Ascending aorta (tissue), 2 donors: Measurements from ENCODE around the gene SEMA6B. TPM values are rescaled to one million over a fixed set of nuclear protein-coding genes. Genes with fewer than 3 reads are reported as not detected.

Experiments
- DNase-seq, 2 donors: peaks; one replicate each; pipeline ENCODE4 v3.0.0-alpha.2; 2019; ENCODE audit warnings: low spot score in 2 of 2
- H3K27ac ChIP-seq, 2 donors: fragments of 200-600 bp; sonication (generic); one replicate each; pipeline ENCODE4 v1.5.1; 2016 to 2017; ENCODE audit warnings: mild to moderate bottlenecking in 1 of 2
- H3K27me3 ChIP-seq: fragments of 200-600 bp; sonication (generic); one replicate; pipeline ENCODE4 v1.5.1; 2017
- H3K36me3 ChIP-seq, 2 donors: fragments of 200-600 bp; sonication (generic); one replicate each; pipeline ENCODE4 v1.5.1; 2016
- H3K4me1 ChIP-seq, 2 donors: fragments of 200-600 bp; sonication (generic); one replicate each; pipeline ENCODE4 v1.5.1; 2016 to 2017; ENCODE audit warnings: mild to moderate bottlenecking in 1 of 2
- H3K4me3 ChIP-seq, 2 donors: fragments of 200-600 bp; sonication (generic); one replicate each; pipeline ENCODE4 v1.5.1; 2016 to 2017; ENCODE audit warnings: mild to moderate bottlenecking in 1 of 2
- H3K9me3 ChIP-seq, 2 donors: fragments of 200-600 bp; sonication (generic); one replicate each; pipeline ENCODE4 v1.5.1; 2016
- intact Hi-C: fragments of 100-400 bp; cut with DNase I; formaldehyde crosslinking; loops from one replicate; pipeline ENCODE4 v1.15.1; 2023
- total RNA-seq: library from RNA; depleted of rRNA; stranded (reverse); fragments of >200 nt; gene quantifications from one replicate; pipeline ENCODE4 v1.1.0, GENCODE V29; 2016
- TF ChIP-seq, protein P1 (sequence below), 3 experiments: fragments of 200-600 bp in 2 of 3; fragments of 450-650 bp in 1 of 3; sonication (generic) in 2 of 3; IDR thresholded peaks; one replicate each; pipeline ENCODE4 v1.5.1; 2016 to 2019; ENCODE audit warnings: antibody characterized with exemption in 3 of 3, mild to moderate bottlenecking in 1 of 3, moderate library complexity in 1 of 3

Gene SEMA6B
- total RNA-seq, 1 donor from 2014 or later = 80.6 TPM

DNA sequence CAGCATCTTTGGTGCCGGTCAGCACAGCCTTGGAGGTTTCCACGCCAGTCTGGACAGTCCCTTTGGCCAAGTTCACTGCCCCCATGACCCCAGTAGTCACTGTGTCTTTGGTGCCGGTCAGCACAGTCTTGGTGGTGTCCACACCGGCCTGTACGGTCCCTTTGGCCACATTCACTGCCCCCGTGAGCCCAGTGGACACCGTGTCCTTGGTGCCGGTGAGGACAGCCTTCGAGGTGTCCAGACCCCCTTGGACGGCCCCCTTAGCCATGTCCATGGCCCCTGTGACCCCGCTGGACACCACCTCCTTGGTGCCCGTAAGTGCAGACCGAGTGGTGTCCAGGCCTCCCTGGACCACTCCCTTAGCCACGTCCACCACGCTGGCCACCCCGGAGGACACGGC lies 46.2 kb downstream of the SEMA6B start:
- TF ChIP-seq, protein P1, sequence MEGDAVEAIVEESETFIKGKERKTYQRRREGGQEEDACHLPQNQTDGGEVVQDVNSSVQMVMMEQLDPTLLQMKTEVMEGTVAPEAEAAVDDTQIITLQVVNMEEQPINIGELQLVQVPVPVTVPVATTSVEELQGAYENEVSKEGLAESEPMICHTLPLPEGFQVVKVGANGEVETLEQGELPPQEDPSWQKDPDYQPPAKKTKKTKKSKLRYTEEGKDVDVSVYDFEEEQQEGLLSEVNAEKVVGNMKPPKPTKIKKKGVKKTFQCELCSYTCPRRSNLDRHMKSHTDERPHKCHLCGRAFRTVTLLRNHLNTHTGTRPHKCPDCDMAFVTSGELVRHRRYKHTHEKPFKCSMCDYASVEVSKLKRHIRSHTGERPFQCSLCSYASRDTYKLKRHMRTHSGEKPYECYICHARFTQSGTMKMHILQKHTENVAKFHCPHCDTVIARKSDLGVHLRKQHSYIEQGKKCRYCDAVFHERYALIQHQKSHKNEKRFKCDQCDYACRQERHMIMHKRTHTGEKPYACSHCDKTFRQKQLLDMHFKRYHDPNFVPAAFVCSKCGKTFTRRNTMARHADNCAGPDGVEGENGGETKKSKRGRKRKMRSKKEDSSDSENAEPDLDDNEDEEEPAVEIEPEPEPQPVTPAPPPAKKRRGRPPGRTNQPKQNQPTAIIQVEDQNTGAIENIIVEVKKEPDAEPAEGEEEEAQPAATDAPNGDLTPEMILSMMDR (IDR thresholded peaks at IDR 0.05) = no peak
- peaks cover 2 to 7% of the 10 kb centered on the region in 2 donors for H3K4me1 ChIP-seq
- no peaks in the 10 kb centered on the region for H3K36me3 ChIP-seq
- no peaks in the 10 kb centered on the region for H3K9me3 ChIP-seq
- no peaks in the 10 kb centered on the region for H3K27me3 ChIP-seq
- no peak overlapping the region for H3K27ac ChIP-seq
- intact Hi-C loops = no loop called here
- no peak for DNase-seq
- H3K4me3 ChIP-seq = no peak overlapping the region

DNA sequence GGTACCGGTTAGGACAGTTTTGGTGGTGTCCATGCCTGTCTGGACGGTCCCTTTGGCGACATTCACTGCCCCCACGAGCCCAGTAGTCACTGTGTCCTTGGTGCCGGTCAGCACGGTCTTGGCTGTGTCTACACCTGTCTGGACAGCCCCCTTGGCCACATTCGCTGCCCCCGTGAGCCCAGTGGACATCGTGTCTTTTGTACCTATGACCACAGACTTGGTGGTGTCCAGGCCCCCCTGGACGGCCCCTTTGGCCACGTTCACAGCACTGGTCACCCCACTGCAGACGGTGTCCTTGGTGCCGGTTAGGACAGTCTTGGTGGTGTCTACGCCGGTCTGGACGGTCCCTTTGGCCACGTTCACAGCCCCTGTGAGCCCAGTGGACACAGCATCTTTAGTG lies 47.4 kb downstream of the SEMA6B start:
- H3K27ac ChIP-seq = no peak overlapping the region
- no peaks in the 10 kb centered on the region for H3K36me3 ChIP-seq
- H3K4me3 ChIP-seq = no peak overlapping the region
- H3K4me1 ChIP-seq = no peaks in the 10 kb centered on the region
- intact Hi-C loops = no loop called here
- TF ChIP-seq, protein P1 (IDR thresholded peaks at IDR 0.05) = no peak
- no peaks in the 10 kb centered on the region for H3K27me3 ChIP-seq
- no peak for DNase-seq
- no peaks in the 10 kb centered on the region for H3K9me3 ChIP-seq

- Histone ChIP-seq H3K27ac (no peak overlapping the region), H3K4me3 (no peak overlapping the region), H3K9me3 (no peaks in the 10 kb centered on the region), H3K4me1 (no peaks in the 10 kb centered on the region), H3K36me3 (no peaks in the 10 kb centered on the region), H3K27me3 (no peaks in the 10 kb centered on the region)
- TF ChIP-seq, protein P1 (IDR thresholded peaks at IDR 0.05) = no peak
- no peak for DNase-seq
- intact Hi-C loops = no loop called here
These were observed 48.0 kb downstream of the SEMA6B start for GRCh38 chr19:4511300-4512054.

DNA sequence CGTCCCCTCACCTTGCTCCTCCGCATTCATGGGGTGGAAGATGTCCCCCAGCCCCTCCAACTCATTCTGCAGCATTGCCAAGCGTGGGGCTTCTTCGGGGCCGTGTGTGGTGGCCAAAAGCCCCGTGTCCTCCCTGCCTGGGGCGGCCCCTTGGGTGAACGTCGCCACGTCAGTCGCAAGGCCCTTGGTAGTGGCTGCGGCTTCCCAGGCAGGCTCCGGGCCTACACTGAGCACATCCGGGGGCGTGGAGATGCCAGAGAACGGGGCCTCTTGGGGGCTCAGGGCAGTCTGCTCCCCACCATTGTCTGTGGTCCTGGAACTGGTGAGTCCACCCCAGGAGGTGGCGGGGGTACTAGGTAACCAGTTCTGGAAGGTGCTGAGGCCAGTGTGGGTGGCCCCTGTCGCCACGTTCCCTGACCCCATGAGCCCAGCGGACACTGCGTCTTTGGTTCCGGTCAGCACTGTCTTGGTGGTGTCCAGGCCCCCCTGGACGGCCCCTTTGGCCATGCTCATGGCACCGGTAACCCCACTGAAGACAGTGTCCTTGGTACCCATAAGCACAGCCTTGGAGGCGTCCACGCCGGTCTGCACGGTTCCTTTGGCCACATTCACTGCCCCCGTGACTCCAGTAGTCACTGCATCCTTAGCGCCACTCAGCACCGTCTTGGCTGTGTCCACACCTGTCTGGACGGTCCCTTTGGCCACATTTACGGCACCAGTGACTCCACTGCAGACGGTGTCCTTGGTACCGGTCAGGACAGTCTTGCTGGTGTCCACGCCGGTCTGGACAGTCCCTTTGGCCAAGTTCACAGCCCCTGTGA lies 48.8 kb downstream of the SEMA6B start:
- no peak overlapping the region for H3K4me3 ChIP-seq
- TF ChIP-seq, protein P1 (IDR thresholded peaks at IDR 0.05) = no peak
- H3K9me3 ChIP-seq = no peaks in the 10 kb centered on the region
- no peak overlapping the region for H3K27ac ChIP-seq
- no peaks in the 10 kb centered on the region for H3K4me1 ChIP-seq
- intact Hi-C loops = no loop called here
- no peak for DNase-seq
- H3K27me3 ChIP-seq = no peaks in the 10 kb centered on the region
- H3K36me3 ChIP-seq = no peaks in the 10 kb centered on the region

DNA sequence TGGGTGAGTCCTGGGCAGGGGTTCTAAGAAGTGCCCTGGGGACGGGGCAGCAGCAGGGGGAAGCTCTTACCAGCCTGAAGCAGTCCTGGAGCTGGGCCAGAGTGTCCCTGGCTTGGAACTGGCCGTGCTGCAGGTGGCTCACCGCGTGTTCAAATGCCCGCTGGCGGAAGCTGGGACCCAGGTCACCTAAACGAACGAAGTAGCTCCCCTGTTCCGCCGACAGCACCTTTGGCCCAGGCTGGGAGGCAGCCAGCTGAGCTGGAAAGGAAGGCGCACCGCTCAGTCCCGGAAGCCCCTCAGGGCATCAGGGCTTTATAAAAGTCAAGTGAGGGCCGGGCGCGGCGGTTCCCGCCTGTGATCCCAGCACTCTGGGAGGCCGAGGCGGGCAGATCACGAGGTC lies 50.8 kb downstream of the SEMA6B start:
- H3K27ac ChIP-seq = no peak overlapping the region
- H3K27me3 ChIP-seq = no peaks in the 10 kb centered on the region
- H3K9me3 ChIP-seq = no peaks in the 10 kb centered on the region
- H3K4me1 ChIP-seq = no peaks in the 10 kb centered on the region
- intact Hi-C loops = no loop called here
- no peak overlapping the region for H3K4me3 ChIP-seq
- no peak for DNase-seq
- peaks cover 0 to 17% of the 10 kb centered on the region in 2 donors for H3K36me3 ChIP-seq
- TF ChIP-seq, protein P1 (IDR thresholded peaks at IDR 0.05) = no peak
